Transverse colon (tissue), 4 donors: Measurements from ENCODE around the gene KLHL12. TPM values are rescaled to one million over a fixed set of nuclear protein-coding genes. Genes with fewer than 3 reads are reported as not detected.

ENCODE experiments used
- DNase-seq: peaks from one replicate; pipeline ENCODE4 v3.0.0-alpha.2; 2019
- H3K27ac ChIP-seq, 4 donors: fragments of 200-600 bp; sonication (generic); 2 replicates each; pipeline ENCODE4 v1.5.1; 2016 to 2018; ENCODE audit warnings: inconsistent platforms in 4 of 4
- H3K27me3 ChIP-seq: fragments of 200-600 bp; sonication (generic); 2 replicates; pipeline ENCODE4 v1.5.1; 2017; ENCODE audit warnings: inconsistent platforms
- H3K36me3 ChIP-seq, 4 donors: fragments of 200-600 bp; sonication (generic); 2 replicates each; pipeline ENCODE4 v1.5.1; 2017 to 2019; ENCODE audit warnings: inconsistent platforms in 4 of 4
- H3K4me1 ChIP-seq, 4 donors: fragments of 200-600 bp; sonication (generic); 2 replicates each; pipeline ENCODE4 v1.5.1; 2017 to 2020; ENCODE audit warnings: inconsistent platforms in 4 of 4
- H3K4me3 ChIP-seq, 4 donors: fragments of 200-600 bp; sonication (generic); 1 replicate in 1 of 4; 2 replicates in 3 of 4; pipeline versions ENCODE4 v1.5.1 to v1.6.1; 2017 to 2019; ENCODE audit warnings: inconsistent platforms in 4 of 4
- H3K9me3 ChIP-seq, 2 donors: fragments of 200-600 bp; sonication (generic); 2 replicates each; pipeline ENCODE4 v1.5.1; 2017 to 2019; ENCODE audit warnings: inconsistent platforms in 2 of 2
- EP300 ChIP-seq: sonication (generic); formaldehyde crosslinking; IDR thresholded peaks from one replicate; pipeline ENCODE4 v1.6.1; 2017; ENCODE audit warnings: antibody characterized with exemption, low read depth
- POLR2A ChIP-seq: fragments of 450-650 bp; IDR thresholded peaks from one replicate; pipeline ENCODE4 v1.6.1; 2016; ENCODE audit warnings: antibody characterized with exemption, mild to moderate bottlenecking, moderate library complexity
- POLR2AphosphoS5 ChIP-seq, 3 donors: sonication (generic); formaldehyde crosslinking; IDR thresholded peaks; one replicate each; pipeline ENCODE4 v1.6.1; 2016; ENCODE audit warnings: antibody characterized with exemption in 3 of 3
- WGBS, 2 donors: methylation state at CpG; one replicate each; pipeline ENCODE4 v1.1.5; 2018; ENCODE audit warnings: low coverage in 1 of 2; 5-methylcytosine and 5-hydroxymethylcytosine counted together
- in situ Hi-C, 4 donors: fragments of 200-750 bp; cut with MboI; loops; one replicate each; pipeline versions ENCODE4 v1.15.0 to v1.15.1; 2017; ENCODE audit warnings: low sequenced_read_pairs in 3 of 4, low pct_ligation_motif_present in 1 of 4, low pct_unique_long_range_greater_than_20kb in 1 of 4
- intact Hi-C: fragments of 100-400 bp; cut with DNase I; formaldehyde crosslinking; loops from one replicate; pipeline ENCODE4 v1.15.1; 2023; ENCODE audit warnings: low total_unique reads
- total RNA-seq, 4 donors: library from RNA; depleted of rRNA; stranded (reverse); fragments of >200 nt; gene quantifications; one replicate each; pipeline ENCODE4 v1.1.0, GENCODE V29; 2016
- TF ChIP-seq, protein P1 (sequence below), 5 experiments: fragments of 200-600 bp in 3 of 5; fragments of 450-650 bp in 2 of 5; sonication (generic) in 3 of 5; IDR thresholded peaks; 1 replicate in 2 of 5; 2 replicates in 3 of 5; pipeline ENCODE4 v1.5.1; 2016 to 2017; ENCODE audit warnings: antibody characterized with exemption in 5 of 5, inconsistent platforms in 3 of 5, mild to moderate bottlenecking in 2 of 5, moderate library complexity in 1 of 5

The KLHL12 gene
- 10 to 100 TPM; 10.5 to 26.6 (median 19.4) TPM for total RNA-seq

GRCh38 chr1:202926581-202927491, at the start of gene KLHL12:
TSS of gene KLHL12 (minus strand) at chr1:202927234. CDS start at chr1:202925162, 2,072 bp downstream.
- Histone ChIP-seq H3K4me1 (peaks cover 4 to 36% (median 6%) of the 10 kb centered on the region in 4 donors), H3K4me3 (peak within 1 kb of the TSS; percentile 68 to 86 (median 76)), H3K36me3 (peaks cover 0 to 10% (median 0%) of the 10 kb centered on the region in 4 donors), H3K27ac (peak within 1 kb of the TSS; percentile 91 to 96 (median 94)), H3K27me3 (no peaks in the 10 kb centered on the region), H3K9me3 (no peaks in the 10 kb centered on the region)
- DNase-seq, result peak; percentile 98
- 0% methylated on average over 39 of the region's 57 CpGs; no CpG with 5 or more reads in 1 of the 2 donors for WGBS, 2 donors
- TF ChIP-seq POLR2AphosphoS5 (IDR thresholded peaks at IDR 0.05) (peak; percentile 89 to 96 (median 92)), EP300 (no peak), POLR2A (peak; percentile 95)
- TF ChIP-seq, protein P1, sequence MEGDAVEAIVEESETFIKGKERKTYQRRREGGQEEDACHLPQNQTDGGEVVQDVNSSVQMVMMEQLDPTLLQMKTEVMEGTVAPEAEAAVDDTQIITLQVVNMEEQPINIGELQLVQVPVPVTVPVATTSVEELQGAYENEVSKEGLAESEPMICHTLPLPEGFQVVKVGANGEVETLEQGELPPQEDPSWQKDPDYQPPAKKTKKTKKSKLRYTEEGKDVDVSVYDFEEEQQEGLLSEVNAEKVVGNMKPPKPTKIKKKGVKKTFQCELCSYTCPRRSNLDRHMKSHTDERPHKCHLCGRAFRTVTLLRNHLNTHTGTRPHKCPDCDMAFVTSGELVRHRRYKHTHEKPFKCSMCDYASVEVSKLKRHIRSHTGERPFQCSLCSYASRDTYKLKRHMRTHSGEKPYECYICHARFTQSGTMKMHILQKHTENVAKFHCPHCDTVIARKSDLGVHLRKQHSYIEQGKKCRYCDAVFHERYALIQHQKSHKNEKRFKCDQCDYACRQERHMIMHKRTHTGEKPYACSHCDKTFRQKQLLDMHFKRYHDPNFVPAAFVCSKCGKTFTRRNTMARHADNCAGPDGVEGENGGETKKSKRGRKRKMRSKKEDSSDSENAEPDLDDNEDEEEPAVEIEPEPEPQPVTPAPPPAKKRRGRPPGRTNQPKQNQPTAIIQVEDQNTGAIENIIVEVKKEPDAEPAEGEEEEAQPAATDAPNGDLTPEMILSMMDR (IDR thresholded peaks at IDR 0.05), result peak; percentile 58 to 92 (median 68)
- in situ Hi-C loops (loop anchor here in 2 of 4 donors (10.0 kb wide), 1 partner anchor 68 kb away; no protein-coding TSS in a partner anchor), intact Hi-C loops (no loop called here)

GRCh38 chr1:202976633-202977032, 49.6 kb upstream of the KLHL12 start:
- in situ Hi-C loops (loop anchor here in 1 of 4 donors (25.0 kb wide), 1 partner anchor 214 kb away; no protein-coding TSS in a partner anchor), intact Hi-C loops (no loop called here)
- no peak overlapping the region for H3K27ac ChIP-seq
- no peaks in the 10 kb centered on the region for H3K36me3 ChIP-seq
- no peaks in the 10 kb centered on the region for H3K9me3 ChIP-seq
- no peak overlapping the region for H3K4me3 ChIP-seq
- 22 to 39% methylated on average over 3 of the region's 3 CpGs for whole genome bisulfite sequencing, 2 donors
- DNase-seq, result no peak
- H3K4me1 ChIP-seq, result no peaks in the 10 kb centered on the region
- TF ChIP-seq POLR2AphosphoS5 (IDR thresholded peaks at IDR 0.05) (no peak), EP300 (no peak), POLR2A (no peak)
- TF ChIP-seq, protein P1 (IDR thresholded peaks at IDR 0.05), result no peak
- peaks cover 15% of the 10 kb centered on the region for H3K27me3 ChIP-seq

DNA sequence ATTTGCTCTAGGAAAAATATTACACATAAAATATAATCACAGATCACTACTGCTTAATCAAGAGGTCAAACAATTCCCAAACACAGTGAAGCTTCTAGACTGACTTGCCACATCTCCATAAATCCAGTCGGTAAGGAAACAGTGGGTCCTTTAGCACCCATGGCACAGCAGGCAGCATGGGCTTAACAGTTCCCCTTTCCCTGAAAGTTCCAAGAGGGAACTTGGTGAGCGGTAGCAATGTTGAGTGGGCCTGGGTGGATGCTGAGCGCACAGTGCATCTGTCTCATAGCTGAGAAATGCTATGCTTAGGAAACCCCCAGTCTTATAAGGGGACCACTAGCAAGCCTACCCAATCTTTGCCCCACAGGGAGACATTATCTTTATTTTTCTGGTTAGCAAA, 47.8 kb upstream of the KLHL12 start:
- in situ Hi-C loops, result loop anchor here in 1 of 4 donors (25.0 kb wide), 1 partner anchor 213 kb away; no protein-coding TSS in a partner anchor
- TF ChIP-seq POLR2AphosphoS5 (IDR thresholded peaks at IDR 0.05), result no peak
- TF ChIP-seq EP300, result no peak
- no peak for TF ChIP-seq POLR2A
- TF ChIP-seq, protein P1 (IDR thresholded peaks at IDR 0.05), result no peak
- Histone ChIP-seq H3K4me1 (no peaks in the 10 kb centered on the region), H3K27ac (no peak overlapping the region), H3K27me3 (peaks cover 15% of the 10 kb centered on the region), H3K9me3 (no peaks in the 10 kb centered on the region), H3K4me3 (no peak overlapping the region), H3K36me3 (no peaks in the 10 kb centered on the region)
- WGBS, 2 donors, result 89 to 94% methylated on average over 3 of the region's 3 CpGs
- DNase-seq, result no peak
- intact Hi-C loops, result no loop called here

GRCh38 chr1:202972046-202972445, 45.0 kb upstream of the KLHL12 start:
- in situ Hi-C loops, result no loop called here
- Histone ChIP-seq H3K4me3 (no peak overlapping the region), H3K27ac (no peak overlapping the region), H3K4me1 (peaks cover 7 to 12% (median 9%) of the 10 kb centered on the region in 4 donors), H3K36me3 (no peaks in the 10 kb centered on the region), H3K9me3 (no peaks in the 10 kb centered on the region), H3K27me3 (peaks cover 15% of the 10 kb centered on the region)
- TF ChIP-seq POLR2AphosphoS5 (IDR thresholded peaks at IDR 0.05) (no peak), EP300 (no peak), POLR2A (no peak)
- TF ChIP-seq, protein P1 (IDR thresholded peaks at IDR 0.05), result no peak
- DNase-seq, result no peak
- 71 to 80% methylated on average over 2 to 4 of the region's 4 CpGs for WGBS, 2 donors
- intact Hi-C loops, result no loop called here
